ENCODE results near the gene DPP9.
"Not testable (repeated sequence)": the region's sequence is repeated elsewhere in the genome, so short reads cannot be mapped to it uniquely, and the experiment has no call there.

The DPP9 gene

GRCh38 chr19:4722671-4723594 is 709 bp downstream of the DPP9 start:
- TF ChIP-seq POU2F2 (IDR thresholded peaks at IDR 0.05; ENCODE audit: low read depth, low read length) = peak; percentile 78
- no peak for TF ChIP-seq POLR2AphosphoS5 (IDR thresholded peaks at IDR 0.05; ENCODE audit: low read depth, low read length)
- no peak for TF ChIP-seq SPI1 (IDR thresholded peaks at IDR 0.05; ENCODE audit: low read depth, low read length)
- no peak for TF ChIP-seq PAX5 (IDR thresholded peaks at IDR 0.05; ENCODE audit: insufficient read depth, low read length, severe bottlenecking)
- 0 out of 2 replicates have a peak, but pooled peaks have one; percentile 27 for TF ChIP-seq POLR2A (IDR thresholded peaks at IDR 0.05; ENCODE audit: low read depth, low read length)
- no peak for TF ChIP-seq TAF1 (IDR thresholded peaks at IDR 0.05; ENCODE audit: low read depth, low read length)
- FAIRE-seq (peak; percentile 78), DNase-seq (ENCODE audit: insufficient read length, low spot score) (peak; percentile 61)

DNA sequence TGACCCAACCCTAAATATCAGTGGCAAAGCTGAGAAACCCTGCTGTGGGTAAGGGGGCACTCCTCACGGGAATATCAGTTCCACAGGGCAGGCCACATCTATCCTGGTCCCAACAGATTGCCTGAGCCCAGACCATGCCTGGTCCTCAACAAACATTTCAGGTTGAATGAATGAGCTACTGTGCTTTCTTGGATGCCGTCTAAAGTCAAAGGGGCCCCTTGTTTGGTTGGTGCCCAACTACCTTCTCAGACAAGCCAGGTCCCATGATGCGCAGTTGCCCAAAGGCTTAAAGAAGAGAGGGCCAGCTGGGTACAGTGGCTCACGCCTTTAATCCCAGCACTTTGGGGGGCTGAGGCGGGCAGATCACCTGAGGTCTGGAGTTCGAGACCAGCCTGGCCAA is 2.4 kb downstream of the DPP9 start:
- DNase-seq (ENCODE audit: insufficient read length, low spot score) (no peak), FAIRE-seq (no peak)
- TF ChIP-seq SPI1 (IDR thresholded peaks at IDR 0.05; ENCODE audit: low read depth, low read length) = no peak
- no peak for TF ChIP-seq PAX5 (IDR thresholded peaks at IDR 0.05; ENCODE audit: insufficient read depth, low read length, severe bottlenecking)
- no peak for TF ChIP-seq POLR2A (IDR thresholded peaks at IDR 0.05; ENCODE audit: low read depth, low read length)
- TF ChIP-seq POLR2AphosphoS5 (IDR thresholded peaks at IDR 0.05; ENCODE audit: low read depth, low read length) = no peak
- TF ChIP-seq POU2F2 (IDR thresholded peaks at IDR 0.05; ENCODE audit: low read depth, low read length) = no peak
- TF ChIP-seq TAF1 (IDR thresholded peaks at IDR 0.05; ENCODE audit: low read depth, low read length) = no peak

GRCh38 chr19:4720037-4720700 is 3.5 kb downstream of the DPP9 start:
- DNase-seq (ENCODE audit: insufficient read length, low spot score) (no peak), FAIRE-seq (no peak)
- no peak for TF ChIP-seq PAX5 (IDR thresholded peaks at IDR 0.05; ENCODE audit: insufficient read depth, low read length, severe bottlenecking)

DNA sequence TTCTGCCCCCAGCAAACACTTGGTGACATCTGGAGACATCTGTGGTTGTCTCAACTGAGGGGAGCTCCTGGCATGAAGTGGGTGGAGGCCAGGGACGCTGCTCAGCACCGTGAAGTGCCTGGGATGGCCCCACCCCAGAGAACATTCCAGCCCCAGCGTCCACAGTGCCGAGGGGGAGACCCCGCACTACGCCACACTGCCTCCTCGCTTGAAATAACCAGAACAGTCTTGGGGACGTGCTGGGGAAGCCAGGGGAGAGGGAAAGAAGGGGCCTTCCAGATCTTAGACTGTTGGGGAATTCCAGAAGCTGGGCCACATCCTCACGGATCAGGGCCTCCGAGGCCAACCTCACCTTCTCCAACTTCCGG is 4.2 kb downstream of the DPP9 start:
- DNase-seq (ENCODE audit: insufficient read length, low spot score) (no peak), FAIRE-seq (no peak)
- TF ChIP-seq SPI1 (IDR thresholded peaks at IDR 0.05; ENCODE audit: low read depth, low read length) = no peak
- TF ChIP-seq PAX5 (IDR thresholded peaks at IDR 0.05; ENCODE audit: insufficient read depth, low read length, severe bottlenecking) = no peak
- no peak for TF ChIP-seq POU2F2 (IDR thresholded peaks at IDR 0.05; ENCODE audit: low read depth, low read length)
- no peak for TF ChIP-seq POLR2AphosphoS5 (IDR thresholded peaks at IDR 0.05; ENCODE audit: low read depth, low read length)
- TF ChIP-seq POLR2A (IDR thresholded peaks at IDR 0.05; ENCODE audit: low read depth, low read length) = no peak
- no peak for TF ChIP-seq TAF1 (IDR thresholded peaks at IDR 0.05; ENCODE audit: low read depth, low read length)

DNA sequence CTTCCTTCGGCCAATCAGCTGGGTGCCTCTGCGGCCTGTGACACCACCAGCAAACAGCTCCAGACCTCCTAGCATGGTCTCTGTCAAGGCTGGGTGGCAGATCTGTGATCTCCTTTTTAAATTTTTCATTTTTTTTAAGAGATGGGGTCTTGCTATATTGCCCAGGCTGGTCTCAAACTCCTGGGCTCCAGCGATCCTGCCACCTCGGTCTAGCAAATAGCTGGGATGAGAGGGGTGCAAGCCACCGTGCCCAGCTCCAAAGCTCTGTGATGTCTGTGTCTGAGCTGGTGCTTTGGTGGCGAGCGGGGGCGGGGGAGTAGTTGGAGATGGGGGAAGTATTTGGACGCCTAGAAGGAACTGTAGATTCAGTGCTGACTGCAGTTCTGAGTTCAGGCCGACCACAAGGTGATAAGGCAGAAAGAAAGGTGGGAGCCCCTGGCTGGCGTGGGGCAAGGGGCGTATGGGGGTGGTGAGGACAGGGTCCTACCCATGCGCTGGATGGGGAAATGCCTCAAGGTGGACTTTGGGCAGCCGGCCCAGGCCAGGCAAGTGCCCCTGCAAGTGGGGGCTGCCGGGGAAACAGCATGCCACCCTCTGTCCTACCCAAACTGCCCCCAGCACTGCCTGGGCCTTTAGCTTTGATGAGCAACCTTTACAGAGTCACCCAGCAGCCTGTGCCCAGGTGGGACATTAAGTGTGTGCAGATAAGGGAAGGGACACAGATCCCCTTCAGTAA is 5.5 kb downstream of the DPP9 start:
- FAIRE-seq = no peak
- no peak for TF ChIP-seq PAX5 (IDR thresholded peaks at IDR 0.05; ENCODE audit: insufficient read depth, low read length, severe bottlenecking)
- TF ChIP-seq SPI1 (IDR thresholded peaks at IDR 0.05; ENCODE audit: low read depth, low read length) = no peak
- TF ChIP-seq POLR2AphosphoS5 (IDR thresholded peaks at IDR 0.05; ENCODE audit: low read depth, low read length) = no peak
- no peak for TF ChIP-seq POU2F2 (IDR thresholded peaks at IDR 0.05; ENCODE audit: low read depth, low read length)
- TF ChIP-seq POLR2A (IDR thresholded peaks at IDR 0.05; ENCODE audit: low read depth, low read length) = no peak
- no peak for TF ChIP-seq TAF1 (IDR thresholded peaks at IDR 0.05; ENCODE audit: low read depth, low read length)
- DNase-seq (ENCODE audit: insufficient read length, low spot score) = no peak

DNA sequence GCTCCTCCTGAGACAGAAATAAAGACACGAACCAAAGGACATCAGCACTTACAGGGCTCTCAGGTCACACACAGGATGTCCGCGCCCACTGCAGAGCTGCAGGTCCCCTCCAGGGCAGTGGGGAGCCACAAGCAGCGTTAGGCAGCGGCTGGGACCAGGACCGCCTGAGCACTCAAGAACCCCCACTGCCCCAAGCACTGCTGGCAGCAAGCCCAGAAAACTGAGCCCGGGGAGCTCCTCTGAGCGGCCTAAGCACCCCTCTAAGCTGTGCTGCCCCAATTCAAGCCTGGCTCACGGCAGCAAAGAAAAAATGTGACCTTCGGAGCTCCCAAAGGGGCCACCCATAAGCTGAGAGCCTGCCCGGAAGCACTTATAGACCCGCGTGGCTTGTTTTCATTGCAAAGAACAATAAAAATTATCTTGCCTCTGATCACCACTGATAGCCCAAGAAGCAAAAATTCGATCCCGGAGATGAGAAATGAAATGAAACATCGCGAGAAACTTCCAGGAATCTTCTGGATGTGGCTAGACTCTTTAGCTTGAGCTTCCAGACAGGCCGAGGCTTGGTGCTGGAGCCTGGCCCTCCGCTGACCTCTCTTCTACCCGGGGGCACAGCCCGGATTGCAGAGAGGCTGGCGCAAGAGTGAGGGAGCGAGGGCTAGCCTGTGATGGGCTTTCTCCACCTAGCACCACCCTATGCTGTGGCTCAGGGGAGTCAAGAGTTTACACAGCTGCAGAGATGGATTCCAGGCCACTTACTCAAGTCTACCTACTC is 6.3 kb downstream of the DPP9 start:
- no peak for DNase-seq (ENCODE audit: insufficient read length, low spot score)

DNA sequence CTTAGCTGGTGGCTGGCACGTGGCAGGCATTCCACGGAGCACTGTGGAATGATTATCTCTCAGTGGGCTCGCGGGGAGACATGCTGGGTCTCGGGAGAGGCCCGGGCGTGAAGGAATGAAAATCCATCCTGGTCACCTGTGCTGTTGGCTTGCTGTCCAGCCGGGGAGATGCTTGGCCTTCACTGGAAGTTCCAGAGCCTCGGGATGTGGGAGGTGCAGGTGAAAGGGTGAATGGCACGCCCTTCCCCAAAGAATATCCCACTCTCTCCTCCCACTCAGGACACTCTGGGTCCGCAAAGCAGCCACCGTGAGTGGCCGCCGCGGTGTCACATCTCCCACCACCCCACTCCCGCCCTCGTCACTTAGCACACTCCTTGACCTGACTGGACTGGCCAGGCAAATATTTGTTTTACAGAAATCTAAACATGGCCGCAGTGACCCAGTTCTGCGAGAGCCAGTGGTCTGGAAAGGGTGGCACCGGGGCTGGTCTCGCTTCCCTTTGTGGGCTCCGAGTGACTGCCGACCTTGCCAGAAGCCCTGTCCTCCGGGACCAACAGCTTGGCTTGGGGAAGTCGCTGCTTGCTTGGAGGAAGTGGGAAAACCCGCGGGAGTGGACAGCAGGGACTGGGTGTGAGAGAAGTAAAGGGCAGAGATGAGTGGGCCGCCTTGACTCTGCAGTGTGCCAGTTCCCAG is 8.0 kb downstream of the DPP9 start:
- FAIRE-seq (no peak), DNase-seq (ENCODE audit: insufficient read length, low spot score) (no peak)
- TF ChIP-seq SPI1 (IDR thresholded peaks at IDR 0.05; ENCODE audit: low read depth, low read length) (no peak), POLR2AphosphoS5 (IDR thresholded peaks at IDR 0.05; ENCODE audit: low read depth, low read length) (no peak), PAX5 (IDR thresholded peaks at IDR 0.05; ENCODE audit: insufficient read depth, low read length, severe bottlenecking) (no peak), POLR2A (IDR thresholded peaks at IDR 0.05; ENCODE audit: low read depth, low read length) (no peak), TAF1 (IDR thresholded peaks at IDR 0.05; ENCODE audit: low read depth, low read length) (no peak), POU2F2 (IDR thresholded peaks at IDR 0.05; ENCODE audit: low read depth, low read length) (no peak)

More for the DNA sequence above, 6.3 kb downstream of the DPP9 start:
- FAIRE-seq = no peak
- TF ChIP-seq POLR2A (IDR thresholded peaks at IDR 0.05; ENCODE audit: low read depth, low read length) = no peak
- no peak for TF ChIP-seq SPI1 (IDR thresholded peaks at IDR 0.05; ENCODE audit: low read depth, low read length)
- no peak for TF ChIP-seq PAX5 (IDR thresholded peaks at IDR 0.05; ENCODE audit: insufficient read depth, low read length, severe bottlenecking)
- TF ChIP-seq POLR2AphosphoS5 (IDR thresholded peaks at IDR 0.05; ENCODE audit: low read depth, low read length) = no peak
- TF ChIP-seq POU2F2 (IDR thresholded peaks at IDR 0.05; ENCODE audit: low read depth, low read length) = no peak
- no peak for TF ChIP-seq TAF1 (IDR thresholded peaks at IDR 0.05; ENCODE audit: low read depth, low read length)

DNA sequence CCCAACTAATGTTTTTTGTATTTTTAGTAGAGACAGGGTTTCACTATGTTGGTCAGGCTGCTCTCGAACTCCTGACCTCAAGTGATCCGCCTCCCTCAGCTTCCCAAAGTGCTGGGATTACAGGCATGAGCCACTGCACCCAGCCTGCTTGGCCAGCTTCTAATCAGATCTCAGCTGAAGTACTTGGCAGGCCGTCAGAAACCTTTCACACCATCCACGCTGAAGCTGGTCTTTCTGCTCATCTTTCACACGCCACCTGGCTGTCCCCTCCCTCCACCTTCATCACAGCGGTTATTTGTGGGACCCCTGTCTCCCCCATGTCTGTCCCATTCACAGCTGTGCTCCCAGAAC is 8.5 kb downstream of the DPP9 start:
- DNase-seq (ENCODE audit: insufficient read length, low spot score); FAIRE-seq: not testable (repeated sequence)

All from GM12891 (cell line).